H1 (cell line): Measurements from ENCODE around the gene RETSAT. TPM values are rescaled to one million over a fixed set of nuclear protein-coding genes. Genes with fewer than 3 reads are reported as not detected.

Source experiments
- CTCF ChIA-PET: fragments of 300-600 bp; sonication (Branson Sonifier 250); formaldehyde crosslinking; loops from one replicate; lab custom pipeline; 2021; ENCODE audit not compliant: partially characterized antibody; lab: Charles Lee
- POLR2A ChIA-PET: fragments of 300-600 bp; sonication (Branson Sonifier 250); formaldehyde crosslinking; loops from one replicate; lab custom pipeline; 2021; ENCODE audit warnings: inconsistent platforms; ENCODE audit not compliant: partially characterized antibody; lab: Charles Lee
- DNase-seq, 2 experiments: peaks; one replicate each; pipeline versions ENCODE4 v3.0.0 to v3.0.0-alpha.2; 2010 to 2022; ENCODE audit warnings: low spot score in 2 of 2, low read depth in 1 of 2, mixed read lengths in 1 of 2
- FAIRE-seq: peaks from 2 replicates; lab custom pipeline; 2011; peaks lifted over from hg19 to GRCh38; lab: Jason Lieb, UNC
- H2AFZ ChIP-seq: 2 replicates; pipeline ENCODE4 v1.8.1; 2012; ENCODE audit warnings: low read length, inconsistent platforms
- H2AK5ac ChIP-seq: 2 replicates; pipeline ENCODE4 v1.6.1; 2013; ENCODE audit warnings: low read depth, low read length
- H2BK120ac ChIP-seq: replicated peaks from 2 replicates; pipeline ENCODE3; 2013; ENCODE audit warnings: low read depth, low read length, inconsistent platforms
- H2BK12ac ChIP-seq: 2 replicates; pipeline ENCODE4 v1.6.1; 2013; ENCODE audit warnings: low read depth, low read length
- H2BK15ac ChIP-seq: 2 replicates; pipeline ENCODE4 v1.6.1; 2013; ENCODE audit warnings: low read length
- H2BK20ac ChIP-seq: 2 replicates; pipeline ENCODE4 v1.6.1; 2013; ENCODE audit warnings: low read length
- H2BK5ac ChIP-seq: 2 replicates; pipeline ENCODE4 v1.6.1; 2013; ENCODE audit warnings: low read depth, low read length
- H3K14ac ChIP-seq: 2 replicates; pipeline ENCODE4 v1.6.1; 2013; ENCODE audit warnings: inconsistent platforms; ENCODE audit not compliant: insufficient read length
- H3K18ac ChIP-seq: 2 replicates; pipeline ENCODE4 v1.6.1; 2013; ENCODE audit warnings: low read length; ENCODE audit errors: extremely low read depth
- H3K23ac ChIP-seq: 2 replicates; pipeline ENCODE4 v1.6.1; 2013; ENCODE audit warnings: inconsistent platforms; ENCODE audit not compliant: insufficient read length
- H3K23me2 ChIP-seq: 2 replicates; pipeline ENCODE4 v1.6.1; 2013; ENCODE audit warnings: low read depth, low read length
- H3K27ac ChIP-seq: 2 replicates; pipeline ENCODE4 v1.6.1; 2011; ENCODE audit warnings: low read depth, low read length, inconsistent platforms
- H3K27me3 ChIP-seq, 4 experiments: replicated peaks in 1 of 4; 1 replicate in 1 of 4; 2 replicates in 3 of 4; pipeline versions ENCODE4 v1.6.1 to v1.8.1; 2011 to 2013; ENCODE audit warnings: low read length in 3 of 4, mild to moderate bottlenecking in 3 of 4, inconsistent platforms in 2 of 4, mixed read lengths in 2 of 4, moderate library complexity in 1 of 4; ENCODE audit not compliant: control insufficient read depth in 3 of 4, insufficient read depth in 3 of 4; ENCODE audit errors: extremely low read depth in 1 of 4
- H3K36me3 ChIP-seq, 4 experiments: 2 replicates each; pipeline versions ENCODE4 v1.6.1 to v1.8.1; 2011 to 2013; ENCODE audit warnings: mild to moderate bottlenecking in 4 of 4, low read length in 3 of 4, moderate library complexity in 2 of 4, control low read depth in 1 of 4, inconsistent platforms in 1 of 4; ENCODE audit not compliant: insufficient read depth in 4 of 4, control insufficient read depth in 2 of 4
- H3K4ac ChIP-seq: replicated peaks from 2 replicates; pipeline ENCODE3; 2013; ENCODE audit warnings: low read length, low read depth, mixed read lengths, inconsistent platforms; ENCODE audit not compliant: insufficient read length
- H3K4me1 ChIP-seq, 4 experiments: replicated peaks in 1 of 4; 1 replicate in 1 of 4; 2 replicates in 3 of 4; pipeline versions ENCODE4 v1.6.1 to v1.8.1; 2011 to 2013; ENCODE audit warnings: low read length in 3 of 4, inconsistent platforms in 2 of 4, mixed read lengths in 1 of 4; ENCODE audit not compliant: insufficient read depth in 4 of 4, control insufficient read depth in 3 of 4
- H3K4me2 ChIP-seq, 2 experiments: 2 replicates each; pipeline versions ENCODE4 v1.6.1 to v1.8.1; 2011 to 2013; ENCODE audit warnings: low read depth in 2 of 2, low read length in 2 of 2, control low read depth in 1 of 2, inconsistent platforms in 1 of 2, mild to moderate bottlenecking in 1 of 2; ENCODE audit not compliant: insufficient read depth in 1 of 2
- H3K4me3 ChIP-seq, 4 experiments: fragments of 200-600, 300-600 bp in 1 of 4; sonication (generic), shearing (Covaris generic), sonication (Bioruptor Twin) in 1 of 4; 2 replicates each; pipeline versions ENCODE4 v1.5.1 to v1.8.1; 2011 to 2016; ENCODE audit warnings: low read length in 4 of 4, low read depth in 3 of 4, control low read depth in 2 of 4, inconsistent platforms in 2 of 4, mild to moderate bottlenecking in 2 of 4, mixed read lengths in 1 of 4, moderate library complexity in 1 of 4; ENCODE audit not compliant: insufficient read depth in 2 of 4; ENCODE audit errors: extremely low read depth in 1 of 4
- H3K56ac ChIP-seq: replicated peaks from 2 replicates; pipeline ENCODE3; 2013; ENCODE audit warnings: low read depth, mild to moderate bottlenecking, mixed read lengths, low read length, inconsistent platforms; ENCODE audit not compliant: insufficient read length
- H3K79me1 ChIP-seq: 2 replicates; pipeline ENCODE4 v1.6.1; 2013; ENCODE audit warnings: low read depth, low read length, control low read depth
- H3K79me2 ChIP-seq, 2 experiments: 2 replicates each; pipeline versions ENCODE4 v1.6.1 to v1.8.1; 2012 to 2013; ENCODE audit warnings: low read length in 2 of 2, mild to moderate bottlenecking in 2 of 2, inconsistent platforms in 1 of 2; ENCODE audit not compliant: insufficient read depth in 2 of 2, control insufficient read depth in 1 of 2
- H3K9ac ChIP-seq, 4 experiments: replicated peaks in 1 of 4; 1 replicate in 1 of 4; 2 replicates in 3 of 4; pipeline versions ENCODE4 v1.6.1 to v1.8.1; 2011 to 2013; ENCODE audit warnings: low read depth in 3 of 4, low read length in 3 of 4, control low read depth in 2 of 4, mild to moderate bottlenecking in 2 of 4, moderate library complexity in 2 of 4, inconsistent platforms in 1 of 4; ENCODE audit errors: extremely low read depth in 1 of 4
- H3K9me3 ChIP-seq, 2 experiments: 2 replicates each; pipeline versions ENCODE4 v1.6.1 to v1.8.1; 2012 to 2013; ENCODE audit warnings: mild to moderate bottlenecking in 2 of 2, moderate library complexity in 2 of 2, control low read depth in 1 of 2, inconsistent platforms in 1 of 2, low read depth in 1 of 2, low read length in 1 of 2, mixed read lengths in 1 of 2; ENCODE audit not compliant: insufficient read depth in 2 of 2
- H4K20me1 ChIP-seq, 2 experiments: replicated peaks in 1 of 2; 2 replicates each; pipeline versions ENCODE3 to v1.8.1; 2011 to 2013; ENCODE audit warnings: inconsistent platforms in 2 of 2, low read length in 2 of 2, mild to moderate bottlenecking in 1 of 2; ENCODE audit not compliant: insufficient read depth in 2 of 2, control insufficient read depth in 1 of 2
- H4K5ac ChIP-seq: 2 replicates; pipeline ENCODE4 v1.6.1; 2013; ENCODE audit warnings: low read length, low read depth, mixed read lengths, inconsistent platforms; ENCODE audit not compliant: insufficient read length
- H4K8ac ChIP-seq: 2 replicates; pipeline ENCODE4 v1.8.0; 2013; ENCODE audit warnings: mild to moderate bottlenecking, moderate library complexity, low read length, inconsistent platforms; ENCODE audit not compliant: insufficient read depth; ENCODE audit errors: extremely low read depth
- H4K91ac ChIP-seq: replicated peaks from 2 replicates; pipeline ENCODE3; 2013; ENCODE audit warnings: low read length, mixed read lengths, inconsistent platforms; ENCODE audit not compliant: insufficient read length
- BRCA1 ChIP-seq: IDR thresholded peaks from 2 replicates; pipeline ENCODE4 v1.6.1; 2012; ENCODE audit warnings: low read depth, low read length, improper control_type of control experiment
- RAD21 ChIP-seq, 2 experiments: IDR thresholded peaks in 1 of 2; conservative IDR thresholded peaks in 1 of 2; 2 replicates each; pipeline ENCODE4 v1.6.1; 2011; ENCODE audit warnings: low read depth in 2 of 2, low read length in 2 of 2, improper control_type of control experiment in 1 of 2, inconsistent platforms in 1 of 2, mild to moderate bottlenecking in 1 of 2, moderate library complexity in 1 of 2
- SP2 ChIP-seq: IDR thresholded peaks from 2 replicates; pipeline ENCODE4 v1.6.1; 2012; ENCODE audit warnings: mild to moderate bottlenecking, low read length, inconsistent platforms
- ZNF274 ChIP-seq: IDR thresholded peaks from 2 replicates; pipeline ENCODE4 v1.7.0; 2012; ENCODE audit warnings: low read length, borderline replicate concordance; ENCODE audit errors: extremely low read depth
- WGBS, 2 experiments: shearing (Covaris generic) in 1 of 2; methylation state at CpG; one replicate each; pipeline versions ENCODE4 v1.1.6 to v1.1.7; 2013 to 2015; ENCODE audit warnings: low lambda C conversion rate in 2 of 2, mixed read lengths in 2 of 2, inconsistent platforms in 1 of 2, low coverage in 1 of 2, missing lambda C conversion rate in 1 of 2; ENCODE audit not compliant: insufficient replicate concordance in 2 of 2, insufficient coverage in 1 of 2, insufficient read length in 1 of 2; ENCODE audit errors: extremely low coverage in 1 of 2, missing lambda C conversion rate in 1 of 2; 5-methylcytosine and 5-hydroxymethylcytosine counted together
- polyA plus RNA-seq, 7 experiments: library from polyadenylated mRNA; depleted of rRNA in 3 of 7; stranded (reverse) in 5 of 7; unstranded in 2 of 7; fragments of >200 nt in 5 of 7; fragments of 200-250 nt in 2 of 7; gene quantifications; 1 replicate in 5 of 7; 2 replicates in 1 of 7; 4 replicates in 1 of 7; pipeline versions ENCODE4 v1.2.1 to v1.2.3, GENCODE V29; 2011 to 2013; ENCODE audit warnings: missing spikeins in 2 of 7, mixed read lengths in 2 of 7
- total RNA-seq: library from RNA; stranded (reverse); fragmentation: NEBNext Ultra II Directional; extraction: Animal tissue kit (Norgen Biotek cat#: 25700); gene quantifications from 2 replicates; pipeline ENCODE4 v1.2.1, GENCODE V29; 2021

Gene RETSAT
- total and polyA plus RNA-seq, 2 of the 8 experiments (the other 6 are each of a cell fraction or from before 2014, with no cell fraction given): 15.8 to 16.7 TPM

GRCh38 chr2:85318222-85319074 lies 35.9 kb downstream of the RETSAT start:
- H4K5ac ChIP-seq: no peak overlapping the region
- H3K14ac ChIP-seq: no peak overlapping the region
- H2AK5ac ChIP-seq: no peak overlapping the region
- no peak overlapping the region for H3K4me2 ChIP-seq
- TF ChIP-seq BRCA1: no peak
- TF ChIP-seq RAD21 (IDR thresholded peaks at IDR 0.05 in 1 of 2, conservative IDR thresholded peaks at IDR 0.05 in 1 of 2; ENCODE audit: low read depth in 2 of 2, low read length in 2 of 2): no peak
- no peak for TF ChIP-seq SP2
- TF ChIP-seq ZNF274: no peak
- POLR2A ChIA-PET: interaction anchor here (1.2 to 9.1 kb wide), 5 partner anchors 7 to 220 kb away, joined by 4 to 70 read pairs (median 8); partner anchors contain the start of genes MAT2A and TGOLN2
- FAIRE-seq (no peak), DNase-seq (no peak)
- H4K8ac ChIP-seq: no peak overlapping the region
- no peaks in the 10 kb centered on the region for H3K4me1 ChIP-seq
- no peak overlapping the region for H3K56ac ChIP-seq
- peaks cover 3 to 9% of the 10 kb centered on the region in 2 experiments for H4K20me1 ChIP-seq
- H2BK12ac ChIP-seq: no peak overlapping the region
- H3K23me2 ChIP-seq: no peaks in the 10 kb centered on the region
- H3K23ac ChIP-seq: no peak overlapping the region
- H3K4ac ChIP-seq: no peak overlapping the region
- no peak overlapping the region for H3K4me3 ChIP-seq
- peaks cover 6 to 39% (median 20%) of the 10 kb centered on the region in 4 experiments; a peak in 7 of 8 replicates for H3K36me3 ChIP-seq
- H2BK20ac ChIP-seq: no peak overlapping the region
- no peak overlapping the region for H3K27ac ChIP-seq
- H3K9me3 ChIP-seq: no peaks in the 10 kb centered on the region
- no peak overlapping the region for H2AFZ ChIP-seq
- H2BK5ac ChIP-seq: no peak overlapping the region
- H2BK15ac ChIP-seq: no peak overlapping the region
- no peak overlapping the region for H2BK120ac ChIP-seq
- no peak overlapping the region for H4K91ac ChIP-seq
- peaks cover under 1% of the 10 kb centered on the region; the same call in 1 of the 2 replicates for H3K79me1 ChIP-seq
- no peaks in the 10 kb centered on the region; a peak in 1 of 4 replicates for H3K79me2 ChIP-seq
- H3K18ac ChIP-seq: no peak overlapping the region
- 89% methylated on average over 11 of the region's 11 CpGs; no CpG with 5 or more reads in 1 of the 2 experiments for WGBS, 2 experiments
- no peaks in the 10 kb centered on the region for H3K27me3 ChIP-seq
- CTCF ChIA-PET: interaction anchor here (0.6 to 1.9 kb wide), 6 partner anchors 8 to 252 kb away, joined by 3 to 9 read pairs (median 5); no protein-coding TSS in a partner anchor
- H3K9ac ChIP-seq: no peak overlapping the region
